HEK293 (cell line): Measurements from ENCODE around the gene SIK2.

Experiments
- CTCF ChIA-PET: fragments of 350-600 bp; formaldehyde crosslinking; extraction: SDS; loops from one replicate; lab custom pipeline; 2021; ENCODE audit warnings: antibody characterized with exemption; lab: Yijun Ruan, JAX
- POLR2A ChIA-PET: fragments of 300-600 bp; formaldehyde crosslinking; extraction: SDS; loops from one replicate; lab custom pipeline; 2020; ENCODE audit warnings: antibody characterized with exemption, inconsistent platforms; lab: Yijun Ruan, JAX
- H3K27ac ChIP-seq: fragments of 200-500 bp; sonication (Bioruptor generic); 2 replicates; pipeline ENCODE4 v1.5.1; 2014; ENCODE audit warnings: low read depth, low read length, control low read depth, inconsistent platforms; ENCODE audit errors: extremely low read depth
- H3K36me3 ChIP-seq, 2 experiments: fragments of 200-500 bp in 1 of 2; sonication (Bioruptor generic) in 1 of 2; 1 replicate in 1 of 2; 2 replicates in 1 of 2; pipeline ENCODE4 v1.5.1; 2014 to 2017; ENCODE audit warnings: inconsistent platforms in 2 of 2, low read length in 2 of 2; ENCODE audit not compliant: control insufficient read depth in 2 of 2, insufficient read depth in 1 of 2
- H3K4me1 ChIP-seq: fragments of 200-500 bp; sonication (Bioruptor generic); 2 replicates; pipeline ENCODE4 v1.5.1; 2014; ENCODE audit warnings: mild to moderate bottlenecking, low read length, inconsistent platforms; ENCODE audit not compliant: control insufficient read depth, insufficient read depth
- H3K4me3 ChIP-seq: 2 replicates; pipeline ENCODE4 v1.5.1; 2011; ENCODE audit warnings: low read depth, mild to moderate bottlenecking, control low read depth, low read length, moderate library complexity
- H3K9me3 ChIP-seq: fragments of 200-500 bp; sonication (Bioruptor generic); 2 replicates; pipeline ENCODE4 v1.5.1; 2014; ENCODE audit warnings: low read depth, low read length, inconsistent platforms; ENCODE audit not compliant: control insufficient read depth, insufficient read depth
- AEBP2 ChIP-seq: fragments of 450-650 bp; formaldehyde crosslinking; IDR thresholded peaks from 2 replicates; pipeline ENCODE4 v1.5.1; 2016; ENCODE audit warnings: missing biosample characterization, missing genetic modification characterization, borderline replicate concordance
- KLF1 ChIP-seq: fragments of 450-650 bp; formaldehyde crosslinking; IDR thresholded peaks from 2 replicates; pipeline ENCODE4 v1.5.1; 2016; ENCODE audit warnings: missing biosample characterization, missing genetic modification characterization
- PBX3 ChIP-seq: sonication (generic); formaldehyde crosslinking; IDR thresholded peaks from 2 replicates; pipeline ENCODE4 v1.8.1; 2022; ENCODE audit warnings: mild to moderate bottlenecking, moderate library complexity, missing genetic modification reagents
- PRDM10 ChIP-seq: fragments of 450-650 bp; formaldehyde crosslinking; IDR thresholded peaks from 2 replicates; pipeline ENCODE4 v1.5.1; 2016; ENCODE audit warnings: missing biosample characterization, missing genetic modification characterization
- PRDM4 ChIP-seq: fragments of 450-650 bp; formaldehyde crosslinking; IDR thresholded peaks from 2 replicates; pipeline ENCODE4 v1.5.1; 2017; ENCODE audit warnings: missing biosample characterization, missing genetic modification characterization
- SP3 ChIP-seq: fragments of 450-650 bp; formaldehyde crosslinking; IDR thresholded peaks from 2 replicates; pipeline ENCODE4 v1.5.1; 2016; ENCODE audit warnings: missing biosample characterization, missing genetic modification characterization
- ZBTB1 ChIP-seq: fragments of 450-650 bp; formaldehyde crosslinking; IDR thresholded peaks from 2 replicates; pipeline ENCODE4 v1.5.1; 2016; ENCODE audit warnings: missing biosample characterization, missing genetic modification characterization
- ZBTB10 ChIP-seq: fragments of 450-650 bp; formaldehyde crosslinking; IDR thresholded peaks from 2 replicates; pipeline ENCODE4 v1.5.1; 2016; ENCODE audit warnings: missing biosample characterization, missing genetic modification characterization
- ZFP41 ChIP-seq: fragments of 450-650 bp; formaldehyde crosslinking; IDR thresholded peaks from 2 replicates; pipeline ENCODE4 v1.5.1; 2016; ENCODE audit warnings: missing biosample characterization, missing genetic modification characterization, borderline replicate concordance
- ZNF132 ChIP-seq: fragments of 450-650 bp; formaldehyde crosslinking; IDR thresholded peaks from 2 replicates; pipeline ENCODE4 v1.5.1; 2017; ENCODE audit warnings: missing biosample characterization, missing genetic modification characterization, borderline replicate concordance
- ZNF133 ChIP-seq: fragments of 450-650 bp; formaldehyde crosslinking; IDR thresholded peaks from 2 replicates; pipeline ENCODE4 v1.5.1; 2016; ENCODE audit warnings: missing biosample characterization, missing genetic modification characterization
- ZNF202 ChIP-seq: fragments of 450-650 bp; formaldehyde crosslinking; IDR thresholded peaks from 2 replicates; pipeline ENCODE4 v1.5.1; 2016; ENCODE audit warnings: missing biosample characterization, missing genetic modification characterization, borderline replicate concordance
- ZNF214 ChIP-seq: fragments of 450-650 bp; formaldehyde crosslinking; IDR thresholded peaks from 2 replicates; pipeline ENCODE4 v1.5.1; 2017; ENCODE audit warnings: missing biosample characterization, mild to moderate bottlenecking, missing genetic modification characterization, borderline replicate concordance
- ZNF350 ChIP-seq: fragments of 450-650 bp; formaldehyde crosslinking; IDR thresholded peaks from 2 replicates; pipeline ENCODE4 v1.5.0; 2017; ENCODE audit warnings: missing biosample characterization, mild to moderate bottlenecking, missing genetic modification characterization
- ZNF394 ChIP-seq: fragments of 450-650 bp; formaldehyde crosslinking; IDR thresholded peaks from 2 replicates; pipeline ENCODE4 v1.5.1; 2016; ENCODE audit warnings: missing biosample characterization, missing genetic modification characterization, mild to moderate bottlenecking, moderate library complexity, borderline replicate concordance
- ZNF433 ChIP-seq: fragments of 450-650 bp; formaldehyde crosslinking; IDR thresholded peaks from 2 replicates; pipeline ENCODE4 v1.5.1; 2016; ENCODE audit warnings: missing biosample characterization, missing genetic modification characterization, low read depth
- ZNF449 ChIP-seq: fragments of 450-650 bp; formaldehyde crosslinking; IDR thresholded peaks from 2 replicates; pipeline ENCODE4 v1.5.1; 2017; ENCODE audit warnings: missing biosample characterization, mild to moderate bottlenecking, missing genetic modification characterization, moderate library complexity
- ZNF544 ChIP-seq: fragments of 450-650 bp; formaldehyde crosslinking; IDR thresholded peaks from 2 replicates; pipeline ENCODE4 v1.5.0; 2017; ENCODE audit warnings: missing biosample characterization, missing genetic modification characterization
- ZNF621 ChIP-seq: fragments of 450-650 bp; formaldehyde crosslinking; IDR thresholded peaks from 2 replicates; pipeline ENCODE4 v1.5.1; 2017; ENCODE audit warnings: missing biosample characterization, missing genetic modification characterization
- ZNF670 ChIP-seq: fragments of 450-650 bp; formaldehyde crosslinking; IDR thresholded peaks from 2 replicates; pipeline ENCODE4 v1.5.1; 2016; ENCODE audit warnings: missing biosample characterization, missing genetic modification characterization, low read depth
- ZNF747 ChIP-seq: fragments of 450-650 bp; formaldehyde crosslinking; IDR thresholded peaks from 2 replicates; pipeline ENCODE4 v1.5.1; 2016; ENCODE audit warnings: missing biosample characterization, missing genetic modification characterization
- ZNF830 ChIP-seq: fragments of 450-650 bp; IDR thresholded peaks from 2 replicates; pipeline ENCODE4 v1.5.0; 2018; ENCODE audit warnings: missing biosample characterization, missing genetic modification characterization, low read depth, mild to moderate bottlenecking, moderate library complexity

Gene SIK2

GRCh38 chr11:111652184-111652583 is 49.9 kb downstream of the SIK2 start:
- CTCF ChIA-PET = no interaction called here
- H3K4me1 ChIP-seq = no peaks in the 10 kb centered on the region
- no peak overlapping the region for H3K4me3 ChIP-seq
- POLR2A ChIA-PET = no interaction called here
- TF ChIP-seq PRDM10 (tag by site-specific recombination) (no peak), ZNF433 (tag by site-specific recombination) (no peak), ZNF544 (tag by site-specific recombination) (no peak), ZBTB10 (tag by site-specific recombination) (no peak), PBX3 (CRISPR knock-in tag) (no peak), ZNF394 (no peak)
- TF ChIP-seq, all 188 proteins: peak for 0
- Histone ChIP-seq H3K9me3 (no peaks in the 10 kb centered on the region), H3K36me3 (peaks cover 0 to 5% of the 10 kb centered on the region in 2 experiments; a peak in 1 of 3 replicates), H3K27ac (no peak overlapping the region)

GRCh38 chr11:111654601-111655000 is 52.4 kb downstream of the SIK2 start:
- ChIA-PET POLR2A (no interaction called here), CTCF (no interaction called here)
- H3K36me3 ChIP-seq = peaks cover 0 to 5% of the 10 kb centered on the region in 2 experiments; a peak in 1 of 3 replicates
- H3K9me3 ChIP-seq = no peaks in the 10 kb centered on the region
- no peak overlapping the region for H3K27ac ChIP-seq
- H3K4me1 ChIP-seq = no peaks in the 10 kb centered on the region
- no peak overlapping the region for H3K4me3 ChIP-seq
- TF ChIP-seq ZNF350 (tag by site-specific recombination) = no peak
- TF ChIP-seq ZNF214 (tag by site-specific recombination) = no peak
- TF ChIP-seq ZNF830 = no peak
- TF ChIP-seq AEBP2 = no peak
- no peak for TF ChIP-seq ZNF449 (tag by site-specific recombination)
- TF ChIP-seq KLF1 = no peak
- TF ChIP-seq ZBTB1 (tag by site-specific recombination) = no peak
- no peak for TF ChIP-seq ZNF621
- TF ChIP-seq SP3 (tag by site-specific recombination) = no peak
- no peak for TF ChIP-seq ZFP41
- no peak for TF ChIP-seq PRDM4 (tag by site-specific recombination)
- TF ChIP-seq ZNF132 (tag by site-specific recombination) = no peak
- no peak for TF ChIP-seq ZNF202 (tag by site-specific recombination)
- no peak for TF ChIP-seq ZNF670
- TF ChIP-seq ZNF133 (tag by site-specific recombination) = no peak
- no peak for TF ChIP-seq ZNF747 (tag by site-specific recombination)
